Parathyroid adenoma (tissue), 2 donors: ENCODE data around the gene SLC35F5.
A peak's percentile ranks its signal among the peaks of the same experiment; 100 is the strongest.

Source experiments
- H2AFZ ChIP-seq: fragments of 300-600 bp; sonication (generic); one replicate; pipeline ENCODE4 v1.7.0; 2017; ENCODE audit warnings: antibody characterized with exemption, mild to moderate bottlenecking
- H3K27ac ChIP-seq: fragments of 300-600 bp; sonication (generic); one replicate; pipeline ENCODE4 v1.7.0; 2017
- H3K27me3 ChIP-seq: fragments of 300-600 bp; sonication (generic); one replicate; pipeline ENCODE4 v1.7.0; 2017; ENCODE audit warnings: low read length; ENCODE audit not compliant: control insufficient read depth, insufficient read depth
- H3K36me3 ChIP-seq: fragments of 300-600 bp; sonication (generic); one replicate; pipeline ENCODE4 v1.7.0; 2017; ENCODE audit warnings: low read length; ENCODE audit not compliant: control insufficient read depth, insufficient read depth
- H3K4me1 ChIP-seq: fragments of 300-600 bp; sonication (generic); one replicate; pipeline ENCODE4 v1.7.0; 2017; ENCODE audit warnings: control low read depth
- H3K4me2 ChIP-seq: fragments of 300-600 bp; sonication (generic); one replicate; pipeline ENCODE4 v1.7.0; 2017; ENCODE audit warnings: low read length
- H3K4me3 ChIP-seq: fragments of 300-600 bp; sonication (generic); one replicate; pipeline ENCODE4 v1.7.0; 2017; ENCODE audit warnings: low read depth, low read length
- H3K79me2 ChIP-seq: fragments of 300-600 bp; sonication (generic); one replicate; pipeline ENCODE4 v1.7.0; 2017; ENCODE audit warnings: control low read depth
- H3K9ac ChIP-seq: fragments of 300-600 bp; sonication (generic); one replicate; pipeline ENCODE4 v1.7.0; 2017; ENCODE audit warnings: mild to moderate bottlenecking
- H3K9me3 ChIP-seq: fragments of 300-600 bp; sonication (generic); one replicate; pipeline ENCODE4 v1.7.0; 2017; ENCODE audit warnings: low read length; ENCODE audit not compliant: control insufficient read depth
- TF ChIP-seq, protein P1 (sequence below): fragments of 300-600 bp; sonication (generic); IDR thresholded peaks from one replicate; pipeline ENCODE4 v1.7.0; 2017; ENCODE audit warnings: antibody characterized with exemption, mild to moderate bottlenecking
- donor health status: primary hyperparathyroidism.

Gene SLC35F5

DNA sequence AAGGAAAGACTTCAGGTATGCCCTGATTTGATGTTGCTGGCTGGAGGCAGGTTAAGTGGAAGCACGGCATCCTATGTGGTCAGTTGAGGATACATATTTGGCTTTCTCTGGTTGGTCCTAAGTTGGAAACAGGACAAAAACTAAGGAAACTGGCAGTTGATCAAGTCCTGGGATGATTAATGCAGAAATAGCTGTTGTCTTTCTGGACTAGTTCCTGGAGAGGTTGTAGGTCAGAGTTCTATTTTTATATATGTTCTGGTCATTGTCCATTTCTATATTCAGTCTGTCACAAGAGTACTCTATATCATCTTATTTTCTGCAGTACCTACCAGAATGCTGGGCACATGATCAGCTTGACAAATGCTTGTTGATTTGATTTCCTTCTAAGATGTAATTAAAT lies 4.0 kb upstream of the SLC35F5 start:
- H3K9me3 ChIP-seq, result no peaks in the 10 kb centered on the region
- H3K36me3 ChIP-seq, result no peaks in the 10 kb centered on the region
- no peaks in the 10 kb centered on the region for H3K79me2 ChIP-seq
- TF ChIP-seq, protein P1, sequence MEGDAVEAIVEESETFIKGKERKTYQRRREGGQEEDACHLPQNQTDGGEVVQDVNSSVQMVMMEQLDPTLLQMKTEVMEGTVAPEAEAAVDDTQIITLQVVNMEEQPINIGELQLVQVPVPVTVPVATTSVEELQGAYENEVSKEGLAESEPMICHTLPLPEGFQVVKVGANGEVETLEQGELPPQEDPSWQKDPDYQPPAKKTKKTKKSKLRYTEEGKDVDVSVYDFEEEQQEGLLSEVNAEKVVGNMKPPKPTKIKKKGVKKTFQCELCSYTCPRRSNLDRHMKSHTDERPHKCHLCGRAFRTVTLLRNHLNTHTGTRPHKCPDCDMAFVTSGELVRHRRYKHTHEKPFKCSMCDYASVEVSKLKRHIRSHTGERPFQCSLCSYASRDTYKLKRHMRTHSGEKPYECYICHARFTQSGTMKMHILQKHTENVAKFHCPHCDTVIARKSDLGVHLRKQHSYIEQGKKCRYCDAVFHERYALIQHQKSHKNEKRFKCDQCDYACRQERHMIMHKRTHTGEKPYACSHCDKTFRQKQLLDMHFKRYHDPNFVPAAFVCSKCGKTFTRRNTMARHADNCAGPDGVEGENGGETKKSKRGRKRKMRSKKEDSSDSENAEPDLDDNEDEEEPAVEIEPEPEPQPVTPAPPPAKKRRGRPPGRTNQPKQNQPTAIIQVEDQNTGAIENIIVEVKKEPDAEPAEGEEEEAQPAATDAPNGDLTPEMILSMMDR, result no peak
- H3K9ac ChIP-seq, result no peak overlapping the region
- no peak overlapping the region for H3K4me3 ChIP-seq
- H2AFZ ChIP-seq, result no peak overlapping the region
- H3K27me3 ChIP-seq, result no peaks in the 10 kb centered on the region
- H3K4me2 ChIP-seq, result no peak overlapping the region
- no peak overlapping the region for H3K27ac ChIP-seq
- no peaks in the 10 kb centered on the region for H3K4me1 ChIP-seq

DNA sequence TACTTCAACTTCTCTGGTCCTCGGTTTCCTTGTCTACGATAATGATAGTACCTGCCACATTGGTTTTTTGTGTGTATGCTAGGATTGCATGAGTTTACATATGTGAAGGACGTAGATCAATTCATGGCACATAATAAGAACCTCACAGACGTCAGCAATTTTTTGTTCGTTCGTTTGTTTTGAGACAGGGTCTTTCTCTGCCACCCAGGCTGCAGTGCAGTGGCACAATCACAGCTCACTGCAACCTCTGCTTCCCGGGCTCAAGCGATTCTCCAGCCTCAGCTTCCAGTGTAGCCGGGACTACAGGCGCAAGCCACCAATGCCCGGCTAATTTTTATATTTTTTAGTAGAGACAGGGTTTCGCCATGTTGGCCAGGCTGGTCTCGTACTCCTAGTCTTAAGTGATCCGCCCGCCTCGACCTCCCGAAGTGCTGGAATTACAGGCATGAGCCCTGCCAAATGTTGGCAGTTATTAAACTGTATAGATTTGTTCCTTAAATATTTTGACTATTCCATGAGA lies 756 bp upstream of the SLC35F5 start:
- Histone ChIP-seq H3K4me3 (peak overlapping the region; percentile 70), H3K9ac (no peak overlapping the region), H3K4me1 (no peaks in the 10 kb centered on the region), H3K27me3 (no peaks in the 10 kb centered on the region), H3K79me2 (no peaks in the 10 kb centered on the region), H3K4me2 (peak overlapping the region; percentile 82), H2AFZ (peak overlapping the region; percentile 89), H3K27ac (peak overlapping the region; percentile 91), H3K36me3 (no peaks in the 10 kb centered on the region), H3K9me3 (no peaks in the 10 kb centered on the region)
- TF ChIP-seq, protein P1, result no peak

DNA sequence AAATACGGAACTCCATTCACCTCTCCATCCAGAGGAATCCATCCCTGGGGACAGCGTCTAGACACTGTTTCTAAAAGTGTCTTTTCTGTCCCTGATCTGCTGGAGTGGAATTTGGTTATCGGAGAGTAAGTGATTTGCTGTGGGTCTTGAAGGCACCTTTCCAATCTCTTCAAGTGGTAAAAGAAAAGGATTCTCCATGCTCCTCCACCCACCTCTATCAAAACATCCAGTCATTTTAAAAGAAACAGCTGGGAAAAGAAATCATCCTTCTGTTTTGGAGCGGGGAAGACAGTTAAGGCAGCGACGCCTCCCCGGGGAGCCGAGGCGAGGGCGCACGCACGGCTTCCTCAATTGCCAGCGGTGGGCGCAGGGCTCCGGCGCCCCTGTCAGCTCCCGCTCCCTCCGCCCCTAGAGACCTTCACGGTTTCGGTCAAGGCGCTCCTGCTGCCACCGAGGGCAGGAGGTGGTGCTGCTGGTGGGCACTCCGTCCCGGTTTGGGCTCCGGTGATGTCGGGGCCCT lies 547 bp downstream of the SLC35F5 start:
- Histone ChIP-seq H3K4me2 (peak overlapping the region; percentile 71), H3K4me3 (peak overlapping the region; percentile 70)

DNA sequence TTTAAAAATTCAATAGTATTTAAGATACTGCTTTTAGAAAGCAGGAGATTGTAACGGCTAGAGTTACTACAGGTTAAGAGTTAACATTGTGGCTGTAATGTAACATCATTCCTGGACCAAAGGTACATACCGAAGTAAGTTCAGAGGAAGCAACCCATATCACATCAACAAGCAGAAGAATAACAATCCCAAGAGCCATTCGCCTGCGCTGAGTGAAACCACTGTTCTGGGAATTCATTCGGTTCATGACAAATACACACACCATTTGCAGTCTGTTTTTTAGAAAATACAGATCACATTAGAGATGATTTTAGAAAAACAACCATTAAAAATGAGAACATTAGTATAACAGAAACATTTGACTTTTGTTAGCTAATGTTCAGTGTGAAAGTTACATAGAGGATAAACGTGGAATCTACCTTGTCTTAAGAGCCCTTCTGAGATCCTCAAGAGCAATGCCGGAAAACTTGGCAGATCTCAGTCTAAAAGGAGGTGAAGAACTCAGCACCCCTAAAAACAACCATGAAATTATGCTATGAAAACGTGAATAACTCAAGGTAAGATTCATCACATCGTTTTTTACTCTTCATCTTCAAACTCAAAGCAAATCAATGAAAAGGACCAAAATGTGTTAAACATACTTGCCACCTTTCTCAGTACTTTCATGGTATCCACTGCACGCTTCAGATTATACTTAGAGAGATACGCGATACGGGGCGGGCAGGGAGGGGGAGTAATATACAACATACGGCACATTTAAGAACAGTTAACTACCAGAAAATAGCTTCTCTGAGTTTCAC lies 1.2 kb downstream of the SLC35F5 start:
- no peaks in the 10 kb centered on the region for H3K4me1 ChIP-seq
- H3K36me3 ChIP-seq, result no peaks in the 10 kb centered on the region
- H2AFZ ChIP-seq, result no peak overlapping the region
- H3K27me3 ChIP-seq, result no peaks in the 10 kb centered on the region
- peak overlapping the region; percentile 91 for H3K27ac ChIP-seq
- H3K9me3 ChIP-seq, result no peaks in the 10 kb centered on the region
- peaks cover 13% of the 10 kb centered on the region for H3K79me2 ChIP-seq
- TF ChIP-seq, protein P1, result no peak
- peak overlapping the region; percentile 71 for H3K4me2 ChIP-seq
- peak overlapping the region; percentile 70 for H3K4me3 ChIP-seq
- no peak overlapping the region for H3K9ac ChIP-seq

More for the DNA sequence above, 547 bp downstream of the SLC35F5 start:
- TF ChIP-seq, protein P1, result no peak
- Histone ChIP-seq H3K27me3 (no peaks in the 10 kb centered on the region), H3K9ac (peak overlapping the region; percentile 69), H3K4me1 (no peaks in the 10 kb centered on the region), H2AFZ (peak overlapping the region; percentile 89), H3K79me2 (peaks cover 11% of the 10 kb centered on the region), H3K9me3 (no peaks in the 10 kb centered on the region), H3K27ac (peak overlapping the region; percentile 91), H3K36me3 (no peaks in the 10 kb centered on the region)
